Pancreas (tissue), 10 donors: ENCODE measurements around the gene ZNF514. TPM values are rescaled to one million over a fixed set of nuclear protein-coding genes. Genes with fewer than 3 reads are reported as not detected.
A peak's percentile ranks its signal among the peaks of the same experiment; 100 is the strongest.

Experiments used
- ATAC-seq, 4 donors: fragments of 200-7000 bp; cut with Tn5 transposase; one replicate each; pipeline versions ENCODE4 v1.8.0 to v1.9.1; 2020; ENCODE audit warnings: mild to moderate bottlenecking in 4 of 4, moderate library complexity in 4 of 4
- DNase-seq, 6 donors: peaks; one replicate each; pipeline ENCODE4 v3.0.0-alpha.2; 2020
- FAIRE-seq: peaks from 2 replicates; lab custom pipeline; 2012; peaks lifted over from hg19 to GRCh38; lab: Jason Lieb, UNC
- H3K27ac ChIP-seq, 4 donors: fragments of 200-600 bp; sonication (generic); 1 replicate in 3 of 4; 2 replicates in 1 of 4; pipeline versions ENCODE4 v1.5.0 to v1.8.0; 2020
- H3K27me3 ChIP-seq, 4 donors: fragments of 200-600 bp; one replicate each; pipeline ENCODE4 v1.8.0; 2021
- H3K36me3 ChIP-seq, 3 donors: fragments of 200-600 bp; sonication (generic) in 1 of 3; one replicate each; pipeline versions ENCODE4 v1.5.0 to v1.8.0; 2020 to 2021
- H3K4me1 ChIP-seq, 3 donors: fragments of 200-600 bp; one replicate each; pipeline ENCODE4 v1.8.0; 2021
- H3K4me3 ChIP-seq, 4 donors: fragments of 200-600 bp; sonication (generic) in 2 of 4; one replicate each; pipeline versions ENCODE4 v1.5.0 to v1.8.0; 2020 to 2021
- H3K9me3 ChIP-seq, 4 donors: fragments of 200-600 bp; one replicate each; pipeline ENCODE4 v1.8.0; 2021
- CTCF ChIP-seq, 4 donors: fragments of 200-600 bp; sonication (generic) in 3 of 4; IDR thresholded peaks; one replicate each; pipeline versions ENCODE4 v1.5.0 to v1.8.0; 2021; ENCODE audit warnings: antibody characterized with exemption in 4 of 4
- WGBS, 2 donors: extraction: QIAGEN DNeasy Blood & Tissue Kit; methylation state at CpG; one replicate each; pipeline ENCODE4 v1.1.7; 2013; 5-methylcytosine and 5-hydroxymethylcytosine counted together
- intact Hi-C, 3 donors: fragments of 100-400 bp; cut with DNase I; formaldehyde crosslinking; loops; one replicate each; pipeline versions ENCODE4 v1.11.1 to v1.14.2; 2022
- polyA plus RNA-seq, 2 donors: library from polyadenylated mRNA; stranded (reverse); fragments of 200-250 nt; gene quantifications; one replicate each; pipeline ENCODE4 v1.2.3, GENCODE V29; 2013
- total RNA-seq, 6 donors: library from RNA; stranded (reverse); fragmentation: NEBNext Ultra II Directional in 4 of 6; extraction: Animal tissue kit (Norgen Biotek cat#: 25700) in 4 of 6; gene quantifications; one replicate each; pipeline versions ENCODE4 v1.2.1 to v1.2.4, GENCODE V29; 2021 to 2023
- donor health status: healthy with polysubstance abuse.
- donor health status: DM: no; HTN: no; CAD: no; lungs with moderate emphysema.
- donor health status: DM: no; HTN: no; CAD: no.
- donor health status: control.
- donor health status: control.
- donor health status: Bipolar disorder and iron deficiency.
- donor health status: DM: yes; HTN: yes; CAD: no.
- donor health status: DM: no; HTN: no; CAD: no.
- donor health status: DM: no; HTN: no; CAD: no.
- donor health status: DM: yes; HTN: yes; CAD: no.

Gene ZNF514
- total RNA-seq (10 to 100 TPM in 1 of 6 donors, 1 to 10 TPM in 5; 7.2 to 16.3 (median 8.0) TPM), polyA plus RNA-seq (10 to 100 TPM; 12.7 to 16.0 TPM)

- FAIRE-seq (no peak), ATAC-seq (peak; percentile 91 to 94 (median 92)), DNase-seq (peak; percentile 72 to 90 (median 80))
- Histone ChIP-seq H3K27me3 (no peaks in the 10 kb centered on the region), H3K9me3 (no peaks in the 10 kb centered on the region), H3K4me1 (peaks cover 0 to 15% (median 11%) of the 10 kb centered on the region in 3 donors), H3K4me3 (peak within 1 kb of the TSS; percentile 57 to 78 (median 72)), H3K27ac (peak within 1 kb of the TSS in 3 of 4 donors; percentile 51 to 66 (median 60)), H3K36me3 (peaks cover 0 to 5% (median 0%) of the 10 kb centered on the region in 3 donors)
- WGBS, 2 donors = 7 to 10% methylated on average over 37 to 64 of the region's 64 CpGs
- no peak for TF ChIP-seq CTCF (IDR thresholded peaks at IDR 0.05)
- intact Hi-C loops = no loop called here
These were observed at the start of gene ZNF514 for GRCh38 chr2:95159690-95160449. Gene ZNF514 (minus strand): TSS chr2:95159848. CDS start chr2:95153253, 6,595 bp downstream.

GRCh38 chr2:95208106-95208505 is 48.5 kb upstream of the ZNF514 start:
- no peak for DNase-seq
- 62 to 67% methylated on average over 6 of the region's 6 CpGs for WGBS, 2 donors

GRCh38 chr2:95207111-95207961 is 47.7 kb upstream of the ZNF514 start, which contains the start of gene ZNF892:
Gene ZNF892 (plus strand): TSS chr2:95207521. CDS start chr2:95207816, 295 bp downstream.
- Histone ChIP-seq H3K4me1 (peaks cover 0 to 5% (median 0%) of the 10 kb centered on the region in 3 donors), H3K9me3 (no peaks in the 10 kb centered on the region), H3K27ac (peak within 1 kb of the TSS; percentile 67 to 86 (median 76)), H3K4me3 (peak within 1 kb of the TSS; percentile 47 to 88 (median 83)), H3K36me3 (peaks cover 0 to 12% (median 10%) of the 10 kb centered on the region in 3 donors), H3K27me3 (no peaks in the 10 kb centered on the region)
- intact Hi-C loops = no loop called here
- no peak for TF ChIP-seq CTCF (IDR thresholded peaks at IDR 0.05)
- DNase-seq (peak; percentile 92 to 98 (median 94)), ATAC-seq (peak; percentile 97 to 99 (median 98)), FAIRE-seq (no peak)
- 0 to 1% methylated on average over 68 to 74 of the region's 74 CpGs for WGBS, 2 donors

More at GRCh38 chr2:95208106-95208505, 48.5 kb upstream of the ZNF514 start:
- Histone ChIP-seq H3K27ac (no peak overlapping the region), H3K36me3 (peaks cover under 1 to 20% (median 13%) of the 10 kb centered on the region in 3 donors), H3K4me1 (peaks cover 0 to 5% (median 0%) of the 10 kb centered on the region in 3 donors), H3K4me3 (peak overlapping the region; percentile 47 to 88 (median 83)), H3K9me3 (no peaks in the 10 kb centered on the region), H3K27me3 (no peaks in the 10 kb centered on the region)
- ATAC-seq = no peak
- intact Hi-C loops = no loop called here
- no peak for TF ChIP-seq CTCF (IDR thresholded peaks at IDR 0.05)
- no peak for FAIRE-seq

- no peak for FAIRE-seq
- ATAC-seq = no peak
- no peak for TF ChIP-seq CTCF (IDR thresholded peaks at IDR 0.05)
- intact Hi-C loops = no loop called here
- no peaks in the 10 kb centered on the region for H3K27me3 ChIP-seq
- H3K4me3 ChIP-seq = peak overlapping the region in 2 of 4 donors; percentile 85 to 88
- peaks cover 0 to 5% (median 0%) of the 10 kb centered on the region in 3 donors for H3K4me1 ChIP-seq
- WGBS, 2 donors = 28 to 38% methylated on average over 10 of the region's 10 CpGs
- no peak for DNase-seq
- H3K27ac ChIP-seq = no peak overlapping the region
- peaks cover 0 to under 1% (median 0%) of the 10 kb centered on the region in 3 donors for H3K36me3 ChIP-seq
- no peaks in the 10 kb centered on the region for H3K9me3 ChIP-seq
These were observed 46.4 kb upstream of the ZNF514 start for GRCh38 chr2:95206096-95206495.
